Tibial artery (tissue), 4 donors: Measurements from ENCODE around the gene TMA7.

ENCODE experiments used
- DNase-seq, 2 donors: peaks; one replicate each; pipeline ENCODE4 v3.0.0-alpha.2; 2019
- H3K27ac ChIP-seq, 2 donors: fragments of 200-600 bp; sonication (generic) in 1 of 2; 1 replicate in 1 of 2; 2 replicates in 1 of 2; pipeline ENCODE4 v1.5.1; 2018 to 2019; ENCODE audit warnings: mild to moderate bottlenecking in 1 of 2
- H3K27me3 ChIP-seq, 2 donors: fragments of 200-600 bp; sonication (generic) in 1 of 2; one replicate each; pipeline versions ENCODE4 v1.5.1 to v1.6.0; 2016 to 2019
- H3K36me3 ChIP-seq, 3 donors: fragments of 200-600 bp; sonication (generic) in 2 of 3; one replicate each; pipeline ENCODE4 v1.5.1; 2016 to 2019; ENCODE audit warnings: mild to moderate bottlenecking in 2 of 3
- H3K4me1 ChIP-seq, 4 donors: fragments of 200-600 bp; sonication (generic) in 2 of 4; 1 replicate in 3 of 4; 2 replicates in 1 of 4; pipeline ENCODE4 v1.5.1; 2016 to 2019
- H3K4me3 ChIP-seq, 2 donors: fragments of 200-600 bp; sonication (generic) in 1 of 2; 1 replicate in 1 of 2; 2 replicates in 1 of 2; pipeline ENCODE4 v1.5.1; 2018 to 2019; ENCODE audit warnings: mild to moderate bottlenecking in 2 of 2
- H3K9me3 ChIP-seq, 3 donors: fragments of 200-600 bp; sonication (generic) in 1 of 3; one replicate each; pipeline ENCODE4 v1.5.1; 2016 to 2019
- intact Hi-C: fragments of 100-400 bp; cut with DNase I; formaldehyde crosslinking; loops from one replicate; pipeline ENCODE4 v1.15.0; 2023; ENCODE audit warnings: low total_unique reads
- TF ChIP-seq, protein P1 (sequence below), 2 experiments: fragments of 200-600 bp in 1 of 2; fragments of 450-650 bp in 1 of 2; IDR thresholded peaks; one replicate each; pipeline ENCODE4 v1.5.1; 2017 to 2019; ENCODE audit warnings: antibody characterized with exemption in 2 of 2, mild to moderate bottlenecking in 1 of 2, moderate library complexity in 1 of 2

Gene TMA7

DNA sequence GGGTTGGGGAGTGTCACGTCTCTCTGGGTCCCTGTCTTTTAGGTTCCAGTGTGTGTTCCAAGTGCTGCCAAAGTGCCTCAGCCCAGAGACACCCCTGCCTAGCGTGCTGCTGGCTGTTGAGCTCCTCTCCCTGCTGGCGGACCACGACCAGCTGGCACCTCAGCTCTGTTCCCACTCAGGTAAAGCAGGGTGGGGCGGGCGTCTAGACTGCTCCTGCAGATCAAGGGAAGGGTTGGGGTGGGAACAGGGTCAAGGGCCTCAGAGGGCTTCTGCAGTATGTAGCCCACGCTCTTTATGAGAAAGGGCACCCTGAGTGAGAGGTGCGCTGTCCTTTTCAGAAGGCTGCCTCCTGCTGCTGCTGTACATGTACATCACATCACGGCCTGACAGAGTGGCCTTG lies 23.6 kb downstream of the TMA7 start:
- H3K9me3 ChIP-seq, result no peaks in the 10 kb centered on the region
- intact Hi-C loops, result loop anchor here (2.0 to 10.0 kb wide), 3 partner anchors 85 to 221 kb away; partner anchors contain the start of genes NCKIPSD and SLC26A6
- H3K27ac ChIP-seq, result peak overlapping the region; percentile 93 to 95
- no peak for DNase-seq
- no peaks in the 10 kb centered on the region for H3K27me3 ChIP-seq
- peaks cover 35 to 60% (median 52%) of the 10 kb centered on the region in 3 donors for H3K36me3 ChIP-seq
- TF ChIP-seq, protein P1, sequence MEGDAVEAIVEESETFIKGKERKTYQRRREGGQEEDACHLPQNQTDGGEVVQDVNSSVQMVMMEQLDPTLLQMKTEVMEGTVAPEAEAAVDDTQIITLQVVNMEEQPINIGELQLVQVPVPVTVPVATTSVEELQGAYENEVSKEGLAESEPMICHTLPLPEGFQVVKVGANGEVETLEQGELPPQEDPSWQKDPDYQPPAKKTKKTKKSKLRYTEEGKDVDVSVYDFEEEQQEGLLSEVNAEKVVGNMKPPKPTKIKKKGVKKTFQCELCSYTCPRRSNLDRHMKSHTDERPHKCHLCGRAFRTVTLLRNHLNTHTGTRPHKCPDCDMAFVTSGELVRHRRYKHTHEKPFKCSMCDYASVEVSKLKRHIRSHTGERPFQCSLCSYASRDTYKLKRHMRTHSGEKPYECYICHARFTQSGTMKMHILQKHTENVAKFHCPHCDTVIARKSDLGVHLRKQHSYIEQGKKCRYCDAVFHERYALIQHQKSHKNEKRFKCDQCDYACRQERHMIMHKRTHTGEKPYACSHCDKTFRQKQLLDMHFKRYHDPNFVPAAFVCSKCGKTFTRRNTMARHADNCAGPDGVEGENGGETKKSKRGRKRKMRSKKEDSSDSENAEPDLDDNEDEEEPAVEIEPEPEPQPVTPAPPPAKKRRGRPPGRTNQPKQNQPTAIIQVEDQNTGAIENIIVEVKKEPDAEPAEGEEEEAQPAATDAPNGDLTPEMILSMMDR (IDR thresholded peaks at IDR 0.05), result no peak
- H3K4me1 ChIP-seq, result peaks cover 0 to 34% (median 32%) of the 10 kb centered on the region in 4 donors
- H3K4me3 ChIP-seq, result no peak overlapping the region

DNA sequence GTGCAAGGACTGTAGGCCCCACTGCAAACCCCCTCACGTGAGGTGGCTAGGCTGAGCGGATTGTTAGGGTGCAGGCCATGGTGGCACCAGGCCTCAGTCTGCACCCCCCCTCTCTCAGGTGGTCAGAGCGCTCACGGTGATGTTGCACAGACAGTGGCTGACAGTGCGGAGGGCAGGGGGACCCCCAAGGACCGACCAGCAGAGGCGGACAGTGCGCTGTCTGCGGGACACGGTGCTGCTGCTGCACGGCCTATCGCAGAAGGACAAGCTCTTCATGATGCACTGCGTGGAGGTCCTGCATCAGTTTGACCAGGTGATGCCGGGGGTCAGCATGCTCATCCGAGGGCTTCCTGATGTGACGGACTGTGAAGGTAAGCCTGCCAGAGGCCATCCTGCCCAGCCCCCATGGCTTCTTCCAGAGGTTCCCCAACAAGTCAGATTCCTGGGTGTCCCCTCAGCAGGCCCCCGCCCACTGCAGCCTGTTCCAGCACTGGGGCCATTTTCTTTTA lies 24.7 kb downstream of the TMA7 start:
- intact Hi-C loops, result loop anchor here (2.0 to 10.0 kb wide), 4 partner anchors 43 to 220 kb away; partner anchors contain the start of genes NCKIPSD and SLC26A6
- H3K27ac ChIP-seq, result peak overlapping the region; percentile 93 to 95
- DNase-seq, result peak in 1 of 2 donors; percentile 75
- peaks cover 0 to 44% (median 42%) of the 10 kb centered on the region in 4 donors for H3K4me1 ChIP-seq
- TF ChIP-seq, protein P1 (IDR thresholded peaks at IDR 0.05), result no peak
- H3K36me3 ChIP-seq, result peaks cover 29 to 60% (median 52%) of the 10 kb centered on the region in 3 donors
- H3K27me3 ChIP-seq, result no peaks in the 10 kb centered on the region
- no peak overlapping the region for H3K4me3 ChIP-seq
- H3K9me3 ChIP-seq, result no peaks in the 10 kb centered on the region

DNA sequence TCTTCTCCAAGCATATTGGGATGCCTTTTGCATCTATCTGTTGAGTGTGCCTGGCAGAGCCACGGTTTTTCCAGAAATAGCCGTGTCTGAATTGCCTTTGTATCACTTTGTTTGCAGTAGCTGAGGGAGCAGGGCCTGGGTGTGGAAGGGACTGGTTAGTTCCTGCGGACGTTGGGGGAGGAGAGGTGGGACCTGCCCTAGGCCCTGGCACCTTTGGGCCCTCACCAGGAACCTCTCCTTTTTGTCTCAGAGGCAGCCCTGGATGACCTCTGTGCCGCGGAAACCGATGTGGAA lies 25.1 kb downstream of the TMA7 start:
- TF ChIP-seq, protein P1 (IDR thresholded peaks at IDR 0.05), result no peak
- Histone ChIP-seq H3K27me3 (no peaks in the 10 kb centered on the region), H3K36me3 (peaks cover 25 to 60% (median 52%) of the 10 kb centered on the region in 3 donors), H3K27ac (peak overlapping the region; percentile 93 to 95), H3K4me3 (no peak overlapping the region), H3K9me3 (no peaks in the 10 kb centered on the region), H3K4me1 (peaks cover 0 to 48% (median 46%) of the 10 kb centered on the region in 4 donors)
- no peak for DNase-seq
- intact Hi-C loops, result loop anchor here (2.0 to 10.0 kb wide), 4 partner anchors 42 to 220 kb away; partner anchors contain the start of genes NCKIPSD and SLC26A6

GRCh38 chr3:48465531-48466378 lies 25.7 kb downstream of the TMA7 start:
- Histone ChIP-seq H3K27ac (peak overlapping the region; percentile 93 to 95), H3K36me3 (peaks cover 19 to 56% (median 47%) of the 10 kb centered on the region in 3 donors), H3K9me3 (no peaks in the 10 kb centered on the region), H3K4me3 (peak overlapping the region; percentile 54 to 64), H3K4me1 (peaks cover 0 to 54% (median 52%) of the 10 kb centered on the region in 4 donors), H3K27me3 (no peaks in the 10 kb centered on the region)
- peak; percentile 100 for DNase-seq
- intact Hi-C loops, result loop anchor here (2.0 to 10.0 kb wide), 4 partner anchors 42 to 219 kb away; partner anchors contain the start of genes NCKIPSD and SLC26A6
- TF ChIP-seq, protein P1 (IDR thresholded peaks at IDR 0.05), result peak; percentile 76 to 92

GRCh38 chr3:48466386-48467109 lies 26.5 kb downstream of the TMA7 start:
- H3K9me3 ChIP-seq, result no peaks in the 10 kb centered on the region
- no peaks in the 10 kb centered on the region for H3K27me3 ChIP-seq
- H3K4me1 ChIP-seq, result peaks cover 0 to 62% (median 58%) of the 10 kb centered on the region in 4 donors
- peak overlapping the region; percentile 93 to 95 for H3K27ac ChIP-seq
- intact Hi-C loops, result loop anchor here (5.0 to 10.0 kb wide), 3 partner anchors 41 to 218 kb away; partner anchors contain the start of genes NCKIPSD and SLC26A6
- no peak for DNase-seq
- peak overlapping the region; percentile 54 to 64 for H3K4me3 ChIP-seq
- H3K36me3 ChIP-seq, result peaks cover 13 to 48% (median 39%) of the 10 kb centered on the region in 3 donors
- TF ChIP-seq, protein P1 (IDR thresholded peaks at IDR 0.05), result no peak
